GM19025 (cell line): Measurements from ENCODE around the gene CENPA.
A peak's percentile ranks its signal among the peaks of the same experiment; 100 is the strongest.
"Not testable (repeated sequence)": the region's sequence is repeated elsewhere in the genome, so short reads cannot be mapped to it uniquely, and the experiment has no call there.

Experiments
- ATAC-seq: cut with Tn5 transposase; IDR thresholded peaks from one replicate; pipeline ENCODE4 v1.9.1; 2021; ENCODE audit warnings: mild to moderate bottlenecking, low read depth, moderate library complexity; ENCODE audit not compliant: unreplicated experiment

CENPA gene

GRCh38 chr2:26784570-26785234 is 1.2 kb upstream of the CENPA start:
- ATAC-seq, result no peak

GRCh38 chr2:26786207-26787028 is 562 bp downstream of the CENPA start:
- ATAC-seq, result peak; percentile 6

GRCh38 chr2:26792720-26793119 is 6.9 kb downstream of the CENPA start:
- ATAC-seq, result no peak

- ATAC-seq, result no peak
Observed at GRCh38 chr2:26793518-26793917, 7.7 kb downstream of the CENPA start.

GRCh38 chr2:26795135-26795534 is 9.3 kb downstream of the CENPA start:
- ATAC-seq, result not testable (repeated sequence)

GRCh38 chr2:26801328-26801727 is 15.5 kb downstream of the CENPA start:
- ATAC-seq, result no peak

- ATAC-seq, result no peak
Observed at GRCh38 chr2:26801796-26802195, 15.9 kb downstream of the CENPA start.

GRCh38 chr2:26805241-26805676 is 19.4 kb downstream of the CENPA start:
- ATAC-seq, result no peak

GRCh38 chr2:26807788-26808460 is 22.1 kb downstream of the CENPA start:
- ATAC-seq, result no peak

GRCh38 chr2:26809211-26809610 is 23.4 kb downstream of the CENPA start:
- ATAC-seq, result no peak

- no peak for ATAC-seq
Observed at GRCh38 chr2:26809876-26810577, 24.2 kb downstream of the CENPA start.

GRCh38 chr2:26811261-26811660 is 25.4 kb downstream of the CENPA start:
- no peak for ATAC-seq

GRCh38 chr2:26811791-26812694 is 26.2 kb downstream of the CENPA start:
- ATAC-seq, result no peak

GRCh38 chr2:26812731-26813130 is 26.9 kb downstream of the CENPA start:
- no peak for ATAC-seq

- not testable (repeated sequence) for ATAC-seq
Observed at GRCh38 chr2:26814072-26814765, 28.4 kb downstream of the CENPA start.

GRCh38 chr2:26816893-26817292 is 31.0 kb downstream of the CENPA start:
- no peak for ATAC-seq

GRCh38 chr2:26818255-26818654 is 32.4 kb downstream of the CENPA start:
- no peak for ATAC-seq

- no peak for ATAC-seq
Observed at GRCh38 chr2:26818972-26819371, 33.1 kb downstream of the CENPA start.

GRCh38 chr2:26820932-26821331 is 35.1 kb downstream of the CENPA start:
- ATAC-seq, result no peak
